H9 (cell line): ENCODE measurements around the gene EFCAB6. TPM values are rescaled to one million over a fixed set of nuclear protein-coding genes. Genes with fewer than 3 reads are reported as not detected.

Source experiments
- DNase-seq: peaks from one replicate; pipeline ENCODE4 v3.0.0-alpha.2; 2017
- H2AFZ ChIP-seq: one replicate; pipeline ENCODE4 v1.6.1; 2013; ENCODE audit warnings: mild to moderate bottlenecking, low read length, control low read depth, moderate library complexity
- H2AK5ac ChIP-seq: 2 replicates; pipeline ENCODE4 v1.6.1; 2013; ENCODE audit warnings: low read length, control low read depth, mixed read lengths; ENCODE audit not compliant: insufficient read length
- H2BK120ac ChIP-seq: one replicate; pipeline ENCODE4 v1.6.1; 2013; ENCODE audit warnings: low read depth, mild to moderate bottlenecking, low read length, control low read depth, inconsistent platforms; ENCODE audit not compliant: poor library complexity, severe bottlenecking
- H2BK12ac ChIP-seq: 2 replicates; pipeline ENCODE4 v1.6.1; 2013; ENCODE audit warnings: low read length, control low read depth, mixed read lengths, low read depth; ENCODE audit not compliant: insufficient read length
- H2BK15ac ChIP-seq: 2 replicates; pipeline ENCODE4 v1.6.1; 2013; ENCODE audit warnings: low read depth, low read length, control low read depth
- H2BK20ac ChIP-seq: one replicate; pipeline ENCODE4 v1.6.1; 2013; ENCODE audit warnings: low read depth, mild to moderate bottlenecking, low read length, control low read depth, inconsistent platforms; ENCODE audit not compliant: poor library complexity, severe bottlenecking
- H2BK5ac ChIP-seq: 2 replicates; pipeline ENCODE4 v1.6.1; 2013; ENCODE audit warnings: low read length, control low read depth, mixed read lengths; ENCODE audit not compliant: insufficient read length
- H3K14ac ChIP-seq: 2 replicates; pipeline ENCODE4 v1.6.1; 2013; ENCODE audit warnings: low read length, control low read depth; ENCODE audit not compliant: insufficient read depth
- H3K18ac ChIP-seq: 2 replicates; pipeline ENCODE4 v1.6.1; 2013; ENCODE audit warnings: low read depth, mild to moderate bottlenecking, mixed read lengths, low read length, control low read depth; ENCODE audit not compliant: insufficient read length
- H3K23ac ChIP-seq: 2 replicates; pipeline ENCODE4 v1.6.1; 2013; ENCODE audit warnings: low read length, control low read depth, mixed read lengths, low read depth; ENCODE audit not compliant: insufficient read length
- H3K23me2 ChIP-seq: 2 replicates; pipeline ENCODE4 v1.6.1; 2013; ENCODE audit warnings: low read depth, mild to moderate bottlenecking, mixed read lengths, low read length, control low read depth; ENCODE audit not compliant: insufficient read length, poor library complexity, severe bottlenecking
- H3K27ac ChIP-seq: 2 replicates; pipeline ENCODE4 v1.5.1; 2013; ENCODE audit warnings: low read length, control low read depth, mixed read lengths, low read depth; ENCODE audit not compliant: insufficient read length
- H3K27me3 ChIP-seq: 2 replicates; pipeline ENCODE4 v1.6.1; 2013; ENCODE audit warnings: low read length, control low read depth, inconsistent platforms; ENCODE audit not compliant: insufficient read depth
- H3K4ac ChIP-seq: 2 replicates; pipeline ENCODE4 v1.6.1; 2013; ENCODE audit warnings: low read depth, mild to moderate bottlenecking, control low read depth, inconsistent platforms, low read length, moderate library complexity
- H3K4me1 ChIP-seq: 2 replicates; pipeline ENCODE4 v1.6.1; 2013; ENCODE audit warnings: low read length, control low read depth, inconsistent platforms; ENCODE audit not compliant: insufficient read depth
- H3K4me2 ChIP-seq: 2 replicates; pipeline ENCODE4 v1.6.1; 2013; ENCODE audit warnings: low read length, control low read depth, mixed read lengths; ENCODE audit not compliant: insufficient read length, insufficient read depth
- H3K56ac ChIP-seq: 2 replicates; pipeline ENCODE4 v1.6.1; 2013; ENCODE audit warnings: low read depth, mild to moderate bottlenecking, mixed read lengths, low read length, control low read depth; ENCODE audit not compliant: insufficient read length
- H3K79me1 ChIP-seq: 2 replicates; pipeline ENCODE4 v1.6.1; 2013; ENCODE audit warnings: low read depth, mild to moderate bottlenecking, moderate library complexity, low read length, control low read depth, inconsistent platforms; ENCODE audit not compliant: insufficient read depth, poor library complexity, severe bottlenecking
- H3K79me2 ChIP-seq: 2 replicates; pipeline ENCODE4 v1.6.1; 2013; ENCODE audit warnings: low read length, control low read depth, inconsistent platforms; ENCODE audit not compliant: insufficient read depth
- H3K9ac ChIP-seq: 2 replicates; pipeline ENCODE4 v1.6.1; 2013; ENCODE audit warnings: low read length, control low read depth, mixed read lengths; ENCODE audit not compliant: insufficient read length; ENCODE audit errors: extremely low read depth
- H3K9me3 ChIP-seq: one replicate; pipeline ENCODE4 v1.6.1; 2013; ENCODE audit warnings: low read depth, low read length, inconsistent platforms; ENCODE audit not compliant: control insufficient read depth
- H3T11ph ChIP-seq: one replicate; pipeline ENCODE4 v1.6.1; 2013; ENCODE audit warnings: mild to moderate bottlenecking, low read length, control low read depth, inconsistent platforms
- H4K20me1 ChIP-seq: one replicate; pipeline ENCODE4 v1.6.1; 2013; ENCODE audit not compliant: control insufficient read depth, insufficient read length, insufficient read depth
- H4K5ac ChIP-seq: 2 replicates; pipeline ENCODE4 v1.6.1; 2013; ENCODE audit warnings: low read depth, mild to moderate bottlenecking, mixed read lengths, low read length, control low read depth; ENCODE audit not compliant: insufficient read length
- H4K8ac ChIP-seq: replicated peaks from 2 replicates; pipeline ENCODE4 v1.6.1; 2013; ENCODE audit warnings: low read length, control low read depth, mixed read lengths, low read depth; ENCODE audit not compliant: insufficient read length
- H4K91ac ChIP-seq: 2 replicates; pipeline ENCODE4 v1.6.1; 2013; ENCODE audit warnings: low read depth, mild to moderate bottlenecking, moderate library complexity, mixed read lengths, low read length, control low read depth; ENCODE audit not compliant: insufficient read length
- H3K27ac Mint-ChIP-seq, 3 experiments: 2 replicates in 2 of 3; 3 replicates in 1 of 3; pipeline ENCODE4 v1.8.0; 2020 to 2021; ENCODE audit warnings: mixed read lengths in 3 of 3, mild to moderate bottlenecking in 1 of 3, moderate library complexity in 1 of 3
- H3K27me3 Mint-ChIP-seq: 2 replicates; pipeline ENCODE4 v1.8.0; 2021; ENCODE audit warnings: low read depth, mild to moderate bottlenecking, moderate library complexity, mixed read lengths
- H3K36me3 Mint-ChIP-seq, 3 experiments: 2 replicates in 2 of 3; 3 replicates in 1 of 3; pipeline ENCODE4 v1.8.0; 2020 to 2021; ENCODE audit warnings: low read depth in 3 of 3, mixed read lengths in 3 of 3; ENCODE audit not compliant: insufficient read depth in 1 of 3
- H3K4me1 Mint-ChIP-seq, 2 experiments: 2 replicates each; pipeline ENCODE4 v1.8.0; 2020; ENCODE audit warnings: mixed read lengths in 2 of 2
- H3K4me3 Mint-ChIP-seq, 2 experiments: 2 replicates in 1 of 2; 3 replicates in 1 of 2; pipeline ENCODE4 v1.8.0; 2020 to 2021; ENCODE audit warnings: mild to moderate bottlenecking in 2 of 2, mixed read lengths in 2 of 2, moderate library complexity in 1 of 2
- H3K9me3 Mint-ChIP-seq, 2 experiments: 2 replicates in 1 of 2; 3 replicates in 1 of 2; pipeline ENCODE4 v1.8.0; 2020; ENCODE audit warnings: mild to moderate bottlenecking in 2 of 2, mixed read lengths in 2 of 2, moderate library complexity in 1 of 2
- CTCF ChIP-seq: fragments of 200-600 bp; sonication (generic); conservative IDR thresholded peaks from 3 replicates; pipeline ENCODE4 v1.8.0; 2021; ENCODE audit warnings: antibody characterized with exemption, mild to moderate bottlenecking
- WGBS: extraction: QIAGEN DNeasy Blood & Tissue Kit; methylation state at CpG from one replicate; pipeline ENCODE4 v1.1.7; 2013; ENCODE audit warnings: missing lambda C conversion rate, low lambda C conversion rate, mixed read lengths; ENCODE audit not compliant: insufficient read length; ENCODE audit errors: extremely low coverage; 5-methylcytosine and 5-hydroxymethylcytosine counted together
- total RNA-seq: library from RNA; stranded (reverse); gene quantifications from 2 replicates; pipeline ENCODE4 v1.2.1, GENCODE V29; 2021

EFCAB6 gene
- total RNA-seq, 1 experiment from 2014 or later, result 0.31 TPM

GRCh38 chr22:43838571-43839307 lies 26.6 kb upstream of the EFCAB6 start:
- no peaks in the 10 kb centered on the region; a peak in 1 of 4 replicates for H3K4me1 Mint-ChIP-seq
- H3K27ac Mint-ChIP-seq, result peak overlapping the region in 1 of 3 experiments; percentile 68; a peak in 2 of 7 replicates
- Histone ChIP-seq H3K23ac (no peak overlapping the region), H2AFZ (no peak overlapping the region), H2AK5ac (no peak overlapping the region), H3K27me3 (no peaks in the 10 kb centered on the region), H4K20me1 (no peaks in the 10 kb centered on the region), H4K5ac (no peak overlapping the region), H4K8ac (no peak overlapping the region), H2BK120ac (no peak overlapping the region), H3K4ac (no peak overlapping the region), H3K4me1 (no peaks in the 10 kb centered on the region), H3K56ac (no peak overlapping the region), H3K79me1 (peaks cover 4% of the 10 kb centered on the region), H3K79me2 (peaks cover 2% of the 10 kb centered on the region; the same call in 1 of the 2 replicates), H3K18ac (no peak overlapping the region), H2BK5ac (no peak overlapping the region), H3K4me2 (no peak overlapping the region), H3T11ph (no peak overlapping the region), H3K27ac (no peak overlapping the region), H2BK15ac (no peak overlapping the region), H3K23me2 (no peaks in the 10 kb centered on the region), H4K91ac (no peak overlapping the region), H3K14ac (no peak overlapping the region), H3K9ac (no peak overlapping the region), H2BK12ac (no peak overlapping the region), H3K9me3 (no peaks in the 10 kb centered on the region), H2BK20ac (no peak overlapping the region)
- no peaks in the 10 kb centered on the region for H3K9me3 Mint-ChIP-seq
- no CpG with 5 or more reads among the region's 25 CpGs for WGBS
- no peak for DNase-seq
- H3K36me3 Mint-ChIP-seq, result peaks cover 9 to 30% (median 28%) of the 10 kb centered on the region in 3 experiments; a peak in 6 of 7 replicates
- TF ChIP-seq CTCF, result no peak
- H3K4me3 Mint-ChIP-seq, result no peak overlapping the region; a peak in 1 of 5 replicates
- H3K27me3 Mint-ChIP-seq, result no peaks in the 10 kb centered on the region
